Lower lobe of right lung (tissue), 2 donors: Measurements from ENCODE around the gene TANGO6. TPM values are rescaled to one million over a fixed set of nuclear protein-coding genes. Genes with fewer than 3 reads are reported as not detected.
"Not testable (repeated sequence)": the region's sequence is repeated elsewhere in the genome, so short reads cannot be mapped to it uniquely, and the experiment has no call there.

Source experiments
- ATAC-seq, 2 donors: fragments of 200-7000 bp; cut with Tn5 transposase; one replicate each; pipeline ENCODE4 v1.9.1; 2020 to 2022; ENCODE audit warnings: mild to moderate bottlenecking in 2 of 2, moderate library complexity in 2 of 2
- DNase-seq: peaks from one replicate; pipeline ENCODE4 v3.0.0-alpha.2; 2020
- H3K27ac ChIP-seq: fragments of 200-600 bp; one replicate; pipeline ENCODE4 v1.8.0; 2022
- H3K27me3 ChIP-seq: fragments of 200-600 bp; one replicate; pipeline ENCODE4 v1.8.0; 2022; ENCODE audit warnings: low read depth
- H3K36me3 ChIP-seq: fragments of 200-600 bp; one replicate; pipeline ENCODE4 v1.8.0; 2022; ENCODE audit warnings: mild to moderate bottlenecking
- H3K4me1 ChIP-seq: fragments of 200-600 bp; one replicate; pipeline ENCODE4 v1.8.0; 2022
- H3K4me3 ChIP-seq: fragments of 200-600 bp; one replicate; pipeline ENCODE4 v1.8.0; 2022; ENCODE audit warnings: mild to moderate bottlenecking
- H3K9me3 ChIP-seq: fragments of 200-600 bp; one replicate; pipeline ENCODE4 v1.8.0; 2022
- CTCF ChIP-seq: fragments of 200-600 bp; IDR thresholded peaks from one replicate; pipeline ENCODE4 v1.8.0; 2022; ENCODE audit warnings: antibody characterized with exemption, mild to moderate bottlenecking
- intact Hi-C: fragments of 100-400 bp; cut with DNase I; formaldehyde crosslinking; loops from one replicate; pipeline ENCODE4 v1.11.0; 2022
- total RNA-seq: library from RNA; stranded (reverse); fragmentation: NEBNext Ultra II Directional; extraction: Animal tissue kit (Norgen Biotek cat#: 25700); gene quantifications from one replicate; pipeline ENCODE4 v1.2.1, GENCODE V29; 2021
- donor health status: DM: no; HTN: yes; CAD: no; lungs with severe emphysema.

Gene TANGO6
- total RNA-seq, 1 donor from 2014 or later = 20.4 TPM

GRCh38 chr16:68981971-68982370, 138.6 kb downstream of the TANGO6 start:
- ATAC-seq = no peak
- intact Hi-C loops = no loop called here
- H3K9me3 ChIP-seq = no peaks in the 10 kb centered on the region
- no peaks in the 10 kb centered on the region for H3K27me3 ChIP-seq
- no peaks in the 10 kb centered on the region for H3K36me3 ChIP-seq
- H3K4me1 ChIP-seq = no peaks in the 10 kb centered on the region
- no peak overlapping the region for H3K4me3 ChIP-seq
- no peak overlapping the region for H3K27ac ChIP-seq
- no peak for TF ChIP-seq CTCF
- no peak for DNase-seq

- Histone ChIP-seq H3K4me3 (no peak overlapping the region), H3K4me1 (no peaks in the 10 kb centered on the region), H3K36me3 (no peaks in the 10 kb centered on the region), H3K27ac (no peak overlapping the region), H3K9me3 (no peaks in the 10 kb centered on the region), H3K27me3 (no peaks in the 10 kb centered on the region)
- TF ChIP-seq CTCF = no peak
- no peak for ATAC-seq
- no peak for DNase-seq
- intact Hi-C loops = no loop called here
Measured at GRCh38 chr16:68984467-68984866, 141.1 kb downstream of the TANGO6 start.

- no peak for DNase-seq
- H3K36me3 ChIP-seq = no peaks in the 10 kb centered on the region
- no peak overlapping the region for H3K27ac ChIP-seq
- peak in 1 of 2 donors; percentile 23 for ATAC-seq
- intact Hi-C loops = no loop called here
- no peaks in the 10 kb centered on the region for H3K27me3 ChIP-seq
- H3K9me3 ChIP-seq = no peaks in the 10 kb centered on the region
- H3K4me3 ChIP-seq = no peak overlapping the region
- no peak for TF ChIP-seq CTCF
- no peaks in the 10 kb centered on the region for H3K4me1 ChIP-seq
Measured at GRCh38 chr16:68985268-68985667, 141.9 kb downstream of the TANGO6 start.

- Histone ChIP-seq H3K27me3 (no peaks in the 10 kb centered on the region), H3K4me3 (no peak overlapping the region), H3K27ac (no peak overlapping the region), H3K4me1 (no peaks in the 10 kb centered on the region), H3K9me3 (no peaks in the 10 kb centered on the region), H3K36me3 (no peaks in the 10 kb centered on the region)
- ATAC-seq (peak in 1 of 2 donors; percentile 16), DNase-seq (no peak)
- TF ChIP-seq CTCF = no peak
- intact Hi-C loops = no loop called here
Measured at GRCh38 chr16:68985855-68986254, 142.5 kb downstream of the TANGO6 start.

GRCh38 chr16:68987734-68988457, 144.6 kb downstream of the TANGO6 start:
- H3K4me3 ChIP-seq = no peak overlapping the region
- no peaks in the 10 kb centered on the region for H3K9me3 ChIP-seq
- no peak for TF ChIP-seq CTCF
- intact Hi-C loops = no loop called here
- H3K27ac ChIP-seq = no peak overlapping the region
- no peaks in the 10 kb centered on the region for H3K36me3 ChIP-seq
- H3K27me3 ChIP-seq = no peaks in the 10 kb centered on the region
- peaks cover 6% of the 10 kb centered on the region for H3K4me1 ChIP-seq
- no peak for DNase-seq
- no peak for ATAC-seq

- DNase-seq, H3K9me3 ChIP-seq, intact Hi-C loops, ATAC-seq, H3K27me3 ChIP-seq, H3K27ac ChIP-seq, H3K36me3 ChIP-seq, H3K4me1 ChIP-seq, H3K4me3 ChIP-seq: not testable (repeated sequence)
Measured at GRCh38 chr16:68990172-68990845, 147.0 kb downstream of the TANGO6 start.
